GM19238 (cell line): Measurements from ENCODE around the gene CNIH2.

Experiments used
- DNase-seq: peaks from one replicate; pipeline ENCODE4 v3.0.0; 2011; ENCODE audit warnings: low spot score; ENCODE audit not compliant: insufficient read length

CNIH2 gene

GRCh38 chr11:66329165-66329673, 51.2 kb downstream of the CNIH2 start:
- no peak for DNase-seq

- DNase-seq = no peak
Observed at GRCh38 chr11:66330931-66331330, 53.0 kb downstream of the CNIH2 start.

GRCh38 chr11:66331542-66332370, 53.8 kb downstream of the CNIH2 start:
- DNase-seq = no peak

- no peak for DNase-seq
Observed at GRCh38 chr11:66332371-66333219, 54.6 kb downstream of the CNIH2 start.

GRCh38 chr11:66333220-66333877, 55.4 kb downstream of the CNIH2 start:
- DNase-seq = no peak
